GM23338 (cell line): Measurements from ENCODE around the gene PRKAR1B. TPM values are rescaled to one million over a fixed set of nuclear protein-coding genes. Genes with fewer than 3 reads are reported as not detected.

Experiments used
- ATAC-seq: fragments of 200-7000 bp; cut with Tn5 transposase; 3 replicates; pipeline ENCODE4 v1.9.1; 2020
- DNase-seq: peaks from one replicate; pipeline ENCODE4 v3.0.0-alpha.2; 2015; ENCODE audit warnings: low spot score
- H2AFZ ChIP-seq: fragments of 200-600 bp; sonication (generic); 2 replicates; pipeline ENCODE4 v1.8.0; 2016; ENCODE audit warnings: antibody characterized with exemption, mild to moderate bottlenecking, moderate library complexity
- H3F3A ChIP-seq: fragments of 200-600 bp; sonication (generic); replicated peaks from 2 replicates; pipeline ENCODE4 v1.8.0; 2017; ENCODE audit warnings: antibody characterized with exemption, mixed run types, low read depth
- H3K27ac ChIP-seq: fragments of 200-600 bp; sonication (generic); 2 replicates; pipeline ENCODE4 v1.6.1; 2016; ENCODE audit warnings: low read depth
- H3K27me3 ChIP-seq: fragments of 200-600 bp; sonication (generic); 2 replicates; pipeline ENCODE4 v1.8.0; 2016; ENCODE audit warnings: mild to moderate bottlenecking, mixed run types, moderate library complexity; ENCODE audit not compliant: insufficient read depth
- H3K36me3 ChIP-seq: fragments of 200-600 bp; sonication (generic); 2 replicates; pipeline ENCODE4 v1.8.0; 2016; ENCODE audit warnings: mild to moderate bottlenecking; ENCODE audit not compliant: insufficient read depth
- H3K4me1 ChIP-seq: fragments of 200-600 bp; sonication (generic); 2 replicates; pipeline ENCODE4 v1.8.0; 2016; ENCODE audit warnings: mild to moderate bottlenecking, moderate library complexity; ENCODE audit not compliant: insufficient read depth
- H3K4me2 ChIP-seq: fragments of 200-600 bp; sonication (generic); 2 replicates; pipeline ENCODE4 v1.7.1; 2017; ENCODE audit warnings: mixed run types
- H3K4me3 ChIP-seq: fragments of 200-600 bp; sonication (generic); 2 replicates; pipeline ENCODE4 v1.6.1; 2016; ENCODE audit warnings: mixed run types
- H3K79me2 ChIP-seq: fragments of 200-600 bp; sonication (generic); replicated peaks from 2 replicates; pipeline ENCODE4 v1.8.0; 2017; ENCODE audit warnings: mild to moderate bottlenecking; ENCODE audit not compliant: insufficient read depth
- H3K9me2 ChIP-seq: fragments of 200-600 bp; sonication (generic); 2 replicates; pipeline ENCODE4 v1.8.0; 2017; ENCODE audit not compliant: insufficient read depth
- H4K20me1 ChIP-seq: fragments of 200-600 bp; sonication (generic); replicated peaks from 2 replicates; pipeline ENCODE4 v1.8.0; 2017; ENCODE audit warnings: mild to moderate bottlenecking; ENCODE audit not compliant: insufficient read depth
- H3K27ac Mint-ChIP-seq: 2 replicates; pipeline ENCODE4 v1.8.0; 2020; ENCODE audit warnings: inconsistent platforms, mild to moderate bottlenecking, moderate library complexity, mixed read lengths
- H3K27me3 Mint-ChIP-seq: 3 replicates; pipeline ENCODE4 v1.8.0; 2022; ENCODE audit warnings: low read depth, mild to moderate bottlenecking, moderate library complexity, mixed read lengths, inconsistent platforms; ENCODE audit not compliant: insufficient read depth, poor library complexity
- H3K36me3 Mint-ChIP-seq: 3 replicates; pipeline ENCODE4 v1.8.0; 2021; ENCODE audit warnings: low read depth, mild to moderate bottlenecking, inconsistent platforms, moderate library complexity, mixed read lengths
- H3K4me1 Mint-ChIP-seq: 3 replicates; pipeline ENCODE4 v1.8.0; 2020; ENCODE audit warnings: mild to moderate bottlenecking, inconsistent platforms, mixed read lengths
- H3K4me3 Mint-ChIP-seq: 3 replicates; pipeline ENCODE4 v1.8.0; 2021; ENCODE audit warnings: moderate library complexity, mild to moderate bottlenecking, inconsistent platforms, mixed read lengths
- H3K9me3 Mint-ChIP-seq: 3 replicates; pipeline ENCODE4 v1.8.0; 2020; ENCODE audit warnings: moderate library complexity, mild to moderate bottlenecking, inconsistent platforms, mixed read lengths
- CREB1 ChIP-seq: fragments of 250-450 bp; sonication (Bioruptor Pico); IDR thresholded peaks from 2 replicates; pipeline ENCODE4 v1.5.0; 2020; ENCODE audit warnings: low read depth, mild to moderate bottlenecking, moderate library complexity
- EZH2 ChIP-seq: fragments of 200-600 bp; sonication (generic); IDR thresholded peaks from one replicate; pipeline ENCODE4 v1.8.0; 2017; ENCODE audit warnings: antibody characterized with exemption, mild to moderate bottlenecking, low read depth; ENCODE audit not compliant: unreplicated experiment
- EZH2phosphoT487 ChIP-seq: fragments of 200-600 bp; sonication (generic); IDR thresholded peaks from one replicate; pipeline ENCODE4 v1.8.1; 2018; ENCODE audit warnings: antibody characterized with exemption; ENCODE audit not compliant: unreplicated experiment
- JUNB ChIP-seq: IDR thresholded peaks from one replicate; pipeline ENCODE4 v1.6.1; 2016; ENCODE audit warnings: antibody characterized with exemption; ENCODE audit not compliant: unreplicated experiment
- NANOG ChIP-seq: IDR thresholded peaks from 2 replicates; pipeline ENCODE4 v1.6.1; 2016; ENCODE audit warnings: antibody characterized with exemption, borderline replicate concordance
- STAT1 ChIP-seq: IDR thresholded peaks from one replicate; pipeline ENCODE4 v1.6.1; 2016; ENCODE audit warnings: antibody characterized with exemption; ENCODE audit not compliant: unreplicated experiment
- polyA plus RNA-seq: library from polyadenylated mRNA; unstranded; fragments of >200 nt; fragmentation: Nextera tagmentation; extraction: Ambion mirVana; gene quantifications from 2 replicates; pipeline ENCODE4 v1.2.1, GENCODE V29; 2016
- total RNA-seq: library from RNA; depleted of rRNA; stranded (reverse); fragments of >200 nt; shearing (Covaris generic); gene quantifications from 2 replicates; pipeline ENCODE4 v1.2.3, GENCODE V29; 2014
- TF ChIP-seq, protein P1 (sequence below): IDR thresholded peaks from one replicate; pipeline ENCODE4 v1.6.1; 2018; ENCODE audit warnings: antibody characterized with exemption; ENCODE audit not compliant: unreplicated experiment

The PRKAR1B gene
- total and polyA plus RNA-seq, 2 experiments from 2014 or later, result 35.7 to 36.7 TPM

DNA sequence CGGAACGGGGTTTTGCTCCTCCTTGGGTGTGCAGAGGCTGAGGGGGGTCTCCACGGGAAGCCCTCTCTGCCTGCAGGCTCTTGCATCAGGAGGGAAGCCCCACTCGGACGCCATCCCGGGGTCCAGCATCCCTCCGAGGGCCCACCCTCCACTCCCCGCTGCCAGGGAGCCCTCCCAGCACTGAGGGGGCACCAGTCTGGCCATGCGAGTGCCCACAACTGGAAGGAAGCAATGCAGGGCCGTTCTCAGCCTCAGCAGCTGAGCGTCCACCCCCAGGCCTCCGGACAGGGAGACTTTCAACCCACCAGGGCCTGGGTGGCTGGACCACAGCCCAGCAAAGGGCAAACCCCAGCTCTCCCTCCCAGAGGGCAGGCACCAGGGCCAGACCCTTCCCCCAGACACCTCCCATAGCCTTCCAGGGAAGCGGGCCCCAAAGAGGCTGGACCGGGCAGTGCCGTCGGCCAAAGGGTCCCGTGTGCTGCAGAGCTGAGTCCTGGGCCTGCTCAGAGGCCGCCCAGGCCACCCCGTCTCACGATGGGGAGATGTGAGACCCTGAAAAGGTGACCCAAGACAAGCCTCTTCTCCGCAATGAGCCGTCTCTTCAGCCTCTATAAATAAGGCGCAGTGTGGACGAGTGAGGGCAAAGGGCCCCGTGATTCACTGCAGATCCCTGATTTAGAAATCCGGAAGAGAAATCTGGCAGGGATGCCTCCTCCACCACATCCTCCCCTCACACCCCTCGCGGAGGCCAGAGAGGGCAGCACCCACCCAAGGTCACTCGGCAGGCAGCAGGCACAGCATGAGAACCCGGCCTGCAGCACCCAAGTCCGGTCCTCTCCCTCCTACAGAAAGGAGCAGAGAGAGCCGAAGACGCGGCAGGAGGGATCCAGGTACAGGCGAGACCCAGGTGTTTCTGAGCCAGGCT lies 82.4 kb downstream of the PRKAR1B start:
- H3K9me3 Mint-ChIP-seq, result no peaks in the 10 kb centered on the region; the same call in 2 of the 3 replicates
- Histone ChIP-seq H3K4me3 (no peak overlapping the region), H3K27me3 (no peaks in the 10 kb centered on the region), H3F3A (no peaks in the 10 kb centered on the region), H3K36me3 (no peaks in the 10 kb centered on the region), H2AFZ (no peak overlapping the region), H3K9me2 (no peaks in the 10 kb centered on the region), H3K4me1 (no peaks in the 10 kb centered on the region), H4K20me1 (no peaks in the 10 kb centered on the region; the same call in 1 of the 2 replicates), H3K4me2 (no peak overlapping the region), H3K27ac (no peak overlapping the region), H3K79me2 (peaks cover 26% of the 10 kb centered on the region)
- TF ChIP-seq, protein P1, sequence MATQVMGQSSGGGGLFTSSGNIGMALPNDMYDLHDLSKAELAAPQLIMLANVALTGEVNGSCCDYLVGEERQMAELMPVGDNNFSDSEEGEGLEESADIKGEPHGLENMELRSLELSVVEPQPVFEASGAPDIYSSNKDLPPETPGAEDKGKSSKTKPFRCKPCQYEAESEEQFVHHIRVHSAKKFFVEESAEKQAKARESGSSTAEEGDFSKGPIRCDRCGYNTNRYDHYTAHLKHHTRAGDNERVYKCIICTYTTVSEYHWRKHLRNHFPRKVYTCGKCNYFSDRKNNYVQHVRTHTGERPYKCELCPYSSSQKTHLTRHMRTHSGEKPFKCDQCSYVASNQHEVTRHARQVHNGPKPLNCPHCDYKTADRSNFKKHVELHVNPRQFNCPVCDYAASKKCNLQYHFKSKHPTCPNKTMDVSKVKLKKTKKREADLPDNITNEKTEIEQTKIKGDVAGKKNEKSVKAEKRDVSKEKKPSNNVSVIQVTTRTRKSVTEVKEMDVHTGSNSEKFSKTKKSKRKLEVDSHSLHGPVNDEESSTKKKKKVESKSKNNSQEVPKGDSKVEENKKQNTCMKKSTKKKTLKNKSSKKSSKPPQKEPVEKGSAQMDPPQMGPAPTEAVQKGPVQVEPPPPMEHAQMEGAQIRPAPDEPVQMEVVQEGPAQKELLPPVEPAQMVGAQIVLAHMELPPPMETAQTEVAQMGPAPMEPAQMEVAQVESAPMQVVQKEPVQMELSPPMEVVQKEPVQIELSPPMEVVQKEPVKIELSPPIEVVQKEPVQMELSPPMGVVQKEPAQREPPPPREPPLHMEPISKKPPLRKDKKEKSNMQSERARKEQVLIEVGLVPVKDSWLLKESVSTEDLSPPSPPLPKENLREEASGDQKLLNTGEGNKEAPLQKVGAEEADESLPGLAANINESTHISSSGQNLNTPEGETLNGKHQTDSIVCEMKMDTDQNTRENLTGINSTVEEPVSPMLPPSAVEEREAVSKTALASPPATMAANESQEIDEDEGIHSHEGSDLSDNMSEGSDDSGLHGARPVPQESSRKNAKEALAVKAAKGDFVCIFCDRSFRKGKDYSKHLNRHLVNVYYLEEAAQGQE, result no peak
- TF ChIP-seq STAT1 (no peak), EZH2 (no peak), CREB1 (CRISPR knock-in tag) (no peak)
- peaks cover 11% of the 10 kb centered on the region for H3K27me3 Mint-ChIP-seq
- no peak for DNase-seq
- H3K36me3 Mint-ChIP-seq, result peaks cover 28% of the 10 kb centered on the region
- H3K27ac Mint-ChIP-seq, result no peak overlapping the region
- no peak for ATAC-seq
- no peak overlapping the region for H3K4me3 Mint-ChIP-seq
- H3K4me1 Mint-ChIP-seq, result no peaks in the 10 kb centered on the region

DNA sequence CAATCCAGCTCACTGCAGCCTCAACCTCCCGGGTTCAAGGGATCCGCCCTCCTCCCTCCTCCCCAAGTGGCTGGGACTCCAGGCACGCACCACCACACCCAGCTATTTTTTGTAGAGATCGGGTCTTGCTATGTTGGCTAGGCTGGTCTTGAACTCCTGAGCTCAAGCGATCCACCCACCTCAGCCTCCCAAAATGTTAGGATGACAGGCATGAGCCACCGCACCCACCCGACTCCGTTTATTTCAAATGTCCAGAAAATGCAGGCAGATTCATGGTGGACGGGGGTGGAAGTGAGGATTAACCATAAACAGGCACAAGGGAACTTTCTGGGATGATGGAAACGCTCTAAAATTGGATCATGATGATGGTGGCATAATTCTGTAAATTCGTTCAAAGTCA lies 85.1 kb downstream of the PRKAR1B start:
- Histone ChIP-seq H4K20me1 (no peaks in the 10 kb centered on the region; the same call in 1 of the 2 replicates), H3K27ac (no peak overlapping the region), H3K4me2 (no peak overlapping the region), H3F3A (no peaks in the 10 kb centered on the region), H3K4me3 (no peak overlapping the region), H3K79me2 (peaks cover 38% of the 10 kb centered on the region), H3K4me1 (no peaks in the 10 kb centered on the region), H2AFZ (no peak overlapping the region), H3K9me2 (no peaks in the 10 kb centered on the region), H3K36me3 (no peaks in the 10 kb centered on the region), H3K27me3 (no peaks in the 10 kb centered on the region)
- Mint-ChIP-seq H3K9me3 (no peaks in the 10 kb centered on the region; the same call in 2 of the 3 replicates), H3K4me1 (no peaks in the 10 kb centered on the region), H3K4me3 (no peak overlapping the region), H3K27ac (no peak overlapping the region), H3K27me3 (peaks cover 12% of the 10 kb centered on the region), H3K36me3 (peaks cover 19% of the 10 kb centered on the region)
- DNase-seq (no peak), ATAC-seq (no peak)
- TF ChIP-seq EZH2phosphoT487 (no peak), NANOG (no peak), STAT1 (no peak), JUNB (no peak)
- TF ChIP-seq, protein P1, result no peak
